ENCODE measurements around the gene SYNPO2.
"Not testable (repeated sequence)": the region's sequence is repeated elsewhere in the genome, so short reads cannot be mapped to it uniquely, and the experiment has no call there.

The SYNPO2 gene

DNA sequence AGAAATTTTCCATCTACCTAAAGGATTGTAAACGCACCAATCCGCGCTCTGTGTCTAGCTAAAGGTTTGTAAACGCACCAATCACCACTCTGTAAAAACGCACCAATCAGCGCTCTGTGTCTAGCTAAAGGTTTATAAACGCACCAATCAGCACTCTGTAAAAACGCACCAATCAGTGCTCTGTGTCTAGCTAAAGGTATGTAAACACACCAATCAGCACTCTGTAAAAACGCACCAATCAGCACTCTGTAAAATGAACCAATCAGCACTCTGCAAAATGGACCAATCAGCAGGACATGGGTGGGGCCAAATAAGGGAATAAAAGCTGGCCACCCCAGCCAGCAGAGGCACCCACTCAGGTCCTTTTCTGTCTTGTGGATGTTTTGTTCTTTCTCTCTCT, 10.1 kb upstream of the SYNPO2 start:
- not testable (repeated sequence) for DNase-seq (ENCODE audit: low read depth in 2 of 2)

DNA sequence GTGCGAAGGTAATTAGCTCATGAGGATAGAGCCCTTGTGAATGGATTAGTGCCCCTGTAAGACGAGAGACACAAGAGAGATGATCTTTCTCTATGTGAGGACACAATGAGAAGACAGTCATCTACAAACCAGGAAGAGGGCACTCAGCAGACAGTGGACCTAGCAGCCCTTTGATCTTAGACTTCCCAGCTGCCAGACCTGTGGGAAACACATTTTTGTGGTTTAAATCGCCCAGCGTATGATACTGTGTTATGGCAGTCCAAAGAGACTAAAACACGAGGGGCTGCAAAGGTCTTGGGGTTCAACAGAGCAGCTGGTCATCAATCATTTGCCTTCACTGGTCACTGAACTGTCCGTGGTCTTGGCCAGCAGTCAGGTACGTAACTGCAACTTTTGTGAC, 9.2 kb upstream of the SYNPO2 start:
- no peak for DNase-seq (ENCODE audit: low read depth in 2 of 2)

DNA sequence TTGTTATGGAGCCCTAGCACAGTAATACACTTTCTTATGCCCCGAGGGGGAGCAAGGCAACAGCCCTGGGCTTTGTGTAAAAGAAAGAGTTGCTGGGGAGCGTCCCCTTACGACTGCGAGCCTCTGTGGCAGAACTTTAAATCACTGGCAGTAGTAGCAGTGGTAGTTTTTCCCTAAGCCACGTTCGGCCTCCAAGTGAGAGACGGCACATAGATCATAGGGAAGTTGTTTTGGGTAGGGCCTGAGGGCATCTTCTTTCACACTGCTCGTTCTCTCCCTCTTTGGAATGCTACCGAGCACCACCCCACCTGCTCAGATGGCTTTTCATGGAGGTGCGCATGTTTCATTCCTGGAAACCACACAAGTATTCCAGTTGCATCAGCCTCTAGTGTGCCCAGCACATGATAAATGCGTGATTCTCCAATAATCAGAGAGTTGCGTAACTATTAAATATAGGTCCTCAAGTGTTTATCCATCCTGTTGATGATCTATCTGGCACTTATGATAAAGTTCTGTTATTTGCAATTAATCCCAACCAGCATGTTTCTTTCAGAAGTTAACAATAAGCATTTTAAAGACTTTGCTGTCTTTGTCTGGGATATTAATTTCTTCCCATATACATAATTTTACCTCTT, 7.0 kb upstream of the SYNPO2 start:
- DNase-seq (ENCODE audit: low read depth in 2 of 2): no peak

DNA sequence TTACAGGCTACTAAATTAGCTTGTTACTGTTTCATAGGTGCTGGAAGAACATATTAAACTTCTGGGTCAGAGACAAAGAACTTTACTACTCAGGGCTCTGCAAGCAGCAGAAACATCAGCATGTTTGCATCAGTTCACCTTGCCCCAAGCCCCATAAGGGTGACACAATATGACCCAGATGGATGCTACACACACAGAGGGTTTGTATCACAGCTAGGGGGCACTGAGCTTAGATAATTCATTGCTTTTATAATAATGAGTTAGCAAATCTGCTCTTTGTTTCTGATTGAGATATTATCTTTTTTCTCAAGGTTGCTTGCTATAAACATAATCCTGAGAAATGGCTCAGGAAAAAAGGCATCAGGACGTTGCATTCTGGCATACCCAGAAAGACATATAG, 4.8 kb upstream of the SYNPO2 start:
- no peak for DNase-seq (ENCODE audit: low read depth in 2 of 2)

DNA sequence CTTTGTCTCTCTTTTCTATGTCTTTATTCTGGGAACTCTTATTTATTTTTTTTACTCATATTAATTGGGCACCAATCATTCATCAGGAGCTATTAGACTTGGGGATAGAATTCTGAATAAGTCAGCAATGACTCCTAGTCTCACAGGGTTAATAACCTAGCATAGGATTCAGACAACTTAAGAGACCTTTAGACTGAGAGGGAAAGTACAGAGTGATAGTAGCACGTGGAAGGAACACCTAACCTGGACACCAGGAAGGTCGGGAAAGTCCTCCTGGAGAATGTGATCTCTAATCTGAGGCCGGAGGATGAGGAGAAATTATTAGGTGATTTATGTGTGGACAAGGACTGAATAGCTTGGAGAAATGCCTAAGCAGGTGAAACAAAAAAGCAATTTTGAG, 3.9 kb upstream of the SYNPO2 start:
- no peak for DNase-seq (ENCODE audit: low read depth in 2 of 2)

DNA sequence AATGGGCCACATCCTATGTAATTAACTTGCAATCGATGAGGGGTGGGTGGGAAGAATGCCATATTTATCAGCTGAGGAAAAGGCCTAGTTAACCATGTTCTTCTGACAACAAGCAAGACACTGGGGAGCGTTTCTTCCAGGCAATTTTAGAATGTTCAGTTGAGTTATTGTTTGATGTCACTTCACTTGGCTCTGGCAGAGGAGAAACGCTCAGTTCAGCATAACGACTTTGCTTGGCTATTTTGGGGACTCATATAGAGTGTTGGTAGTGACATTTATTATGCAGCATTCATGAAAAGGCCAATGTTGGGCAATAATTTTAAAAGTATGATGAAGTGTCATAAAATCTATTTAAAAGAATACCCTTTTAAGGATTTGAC, 648 bp downstream of the SYNPO2 start:
- no peak for DNase-seq (ENCODE audit: low read depth in 2 of 2)

DNA sequence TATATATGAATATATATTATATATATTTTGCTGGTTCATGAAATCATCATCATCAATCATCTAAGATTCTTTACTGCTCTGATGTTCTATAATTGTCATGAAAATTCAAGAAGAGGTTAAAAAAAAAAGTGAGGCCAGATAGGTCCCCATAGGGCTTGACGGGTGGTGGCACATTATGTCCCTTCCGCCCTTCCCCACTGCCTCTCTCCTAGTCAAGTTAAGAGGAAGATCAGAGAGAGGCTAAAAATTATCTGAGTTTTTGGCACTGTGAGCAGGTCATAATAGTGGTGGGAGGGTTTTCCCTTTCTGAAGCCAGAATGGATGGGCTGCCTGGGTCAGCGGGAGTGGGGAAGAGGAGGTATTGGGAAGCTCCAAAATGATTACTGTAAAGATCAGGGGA, 5.4 kb downstream of the SYNPO2 start:
- DNase-seq (ENCODE audit: low read depth in 2 of 2): no peak

DNA sequence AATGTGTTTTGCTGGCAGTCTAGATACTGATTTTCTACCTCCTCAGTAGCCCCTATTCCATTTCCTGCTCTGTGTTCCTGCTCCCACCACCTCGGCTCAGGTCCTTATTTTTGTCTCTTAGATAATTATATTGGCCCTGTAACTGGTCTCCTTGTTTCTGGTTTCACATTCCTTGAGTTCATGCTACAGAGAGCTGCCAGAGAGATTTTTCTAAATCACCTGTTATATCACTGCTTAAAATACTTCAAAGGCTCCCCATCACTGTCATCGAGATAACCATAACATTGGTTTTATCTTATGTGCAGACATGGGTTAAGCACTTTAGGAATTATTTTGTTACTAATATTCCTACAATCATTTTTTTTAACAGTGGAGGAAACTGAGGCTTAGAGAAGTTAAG, 9.6 kb downstream of the SYNPO2 start:
- DNase-seq (ENCODE audit: low read depth in 2 of 2): no peak

DNA sequence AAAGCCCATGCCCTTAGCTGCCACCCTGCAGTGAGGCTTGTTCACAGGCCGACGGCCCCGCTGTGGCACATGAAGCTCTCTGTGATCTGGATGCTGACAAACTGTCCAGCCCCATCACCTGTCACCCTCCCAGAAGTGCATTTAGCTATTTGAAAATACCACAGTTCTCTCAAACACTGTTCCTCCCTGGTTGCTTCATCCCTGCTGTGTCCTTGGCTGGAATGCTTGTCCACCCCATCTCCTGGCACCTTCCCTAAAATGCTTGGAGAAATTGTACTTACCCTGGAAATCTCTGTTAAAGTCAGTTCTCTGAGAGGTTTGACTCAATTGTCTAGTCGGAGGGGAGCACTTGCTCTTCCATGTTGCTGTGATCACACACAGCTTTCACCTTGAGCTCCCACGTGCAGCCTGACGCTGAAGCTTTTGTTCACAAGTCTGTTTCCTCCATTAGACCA, 10.1 kb downstream of the SYNPO2 start:
- DNase-seq (ENCODE audit: low read depth in 2 of 2): no peak

DNA sequence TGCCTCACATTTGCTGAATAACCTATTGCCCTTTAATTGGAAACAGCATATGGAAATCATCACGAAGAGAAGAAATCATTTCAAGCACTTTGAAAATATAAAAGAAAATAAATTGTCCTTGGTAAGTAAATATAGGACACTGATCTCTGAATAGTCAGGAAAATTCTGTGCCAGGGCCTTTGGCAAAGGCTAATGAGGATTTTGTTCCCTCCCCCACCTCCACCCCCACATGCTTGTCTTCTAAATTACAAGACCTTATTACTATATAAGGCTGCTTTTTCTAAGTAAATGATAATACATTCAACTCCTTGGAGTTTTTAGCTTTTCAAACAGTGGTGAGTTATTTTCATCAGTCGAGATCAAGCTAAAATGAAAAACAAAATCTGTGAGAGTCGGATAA, 15.8 kb downstream of the SYNPO2 start:
- DNase-seq (ENCODE audit: low read depth in 2 of 2): no peak

DNA sequence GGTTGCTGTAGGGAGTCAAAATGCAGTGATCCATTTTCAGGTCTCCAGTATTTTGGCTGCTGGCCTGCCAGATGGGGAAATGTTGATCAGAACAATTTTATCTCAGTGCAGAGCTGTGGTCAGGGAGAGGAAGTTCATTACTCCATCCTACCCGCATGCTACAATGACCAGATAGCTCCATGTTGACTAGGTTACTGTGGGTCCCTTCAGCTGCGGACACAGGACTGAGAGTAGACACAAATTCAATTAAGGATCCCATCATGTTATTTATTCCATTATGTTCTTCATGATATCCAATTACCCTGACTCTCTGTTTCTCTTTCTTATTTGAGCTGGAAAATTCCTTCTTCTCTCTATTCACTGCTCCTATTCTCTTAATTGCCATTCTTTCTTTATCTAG, 16.3 kb downstream of the SYNPO2 start:
- DNase-seq (ENCODE audit: low read depth in 2 of 2): no peak

DNA sequence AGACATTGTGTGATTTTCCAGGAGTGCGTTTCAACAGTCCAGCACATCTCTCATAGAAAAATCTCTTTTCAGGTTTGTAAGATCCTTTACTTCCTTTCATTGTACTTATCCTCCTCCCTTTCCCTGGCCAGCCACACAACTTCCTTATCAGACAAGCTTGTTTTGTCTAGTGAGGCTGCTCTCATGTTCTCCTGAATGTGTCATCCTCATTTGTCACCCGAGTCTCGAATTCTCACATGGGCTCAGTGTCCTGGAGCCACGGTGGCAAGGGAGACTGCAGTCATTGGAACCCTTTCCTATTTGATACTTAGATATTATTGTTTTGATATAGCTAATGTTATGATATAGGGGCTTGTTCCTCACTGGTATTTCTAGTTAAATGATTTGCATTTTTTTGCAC, 16.9 kb downstream of the SYNPO2 start:
- no peak for DNase-seq (ENCODE audit: low read depth in 2 of 2)

DNA sequence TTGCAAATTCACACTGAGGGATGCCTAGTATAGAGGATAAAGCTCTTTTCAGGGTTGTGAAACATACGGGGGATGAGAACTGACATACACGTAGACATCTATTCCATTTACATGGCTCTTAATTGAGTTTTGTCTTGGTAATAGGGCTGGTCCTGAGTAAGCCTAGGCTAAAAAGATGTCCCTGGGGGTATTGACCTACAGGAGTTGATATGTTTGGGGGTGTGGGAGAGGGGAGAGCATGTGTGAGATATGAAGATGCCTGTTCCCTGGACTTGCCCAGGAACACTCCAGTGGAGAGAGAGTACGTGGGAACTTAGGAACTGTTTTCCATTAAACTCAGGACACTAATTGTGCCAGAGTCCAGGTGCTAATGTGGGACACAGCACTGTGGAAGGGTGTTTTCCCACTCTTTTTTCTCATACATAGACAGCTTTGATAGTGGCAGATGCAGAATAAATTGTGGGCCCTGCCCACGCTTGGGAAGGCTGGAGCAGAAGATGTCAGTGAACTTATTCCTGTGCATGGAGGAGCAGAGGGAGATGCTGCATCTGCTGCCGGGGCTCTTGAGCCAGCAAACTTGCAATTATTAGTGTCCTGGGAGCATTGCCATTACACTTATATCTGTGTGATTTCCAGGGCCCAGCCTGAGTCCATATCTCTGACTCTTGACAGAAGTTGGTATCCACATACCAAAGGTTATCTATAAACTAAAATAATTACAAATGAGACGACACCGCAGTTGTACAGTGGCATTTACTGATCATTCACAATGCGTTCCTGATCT, 20.7 kb downstream of the SYNPO2 start:
- DNase-seq (ENCODE audit: low read depth in 2 of 2): no peak

DNA sequence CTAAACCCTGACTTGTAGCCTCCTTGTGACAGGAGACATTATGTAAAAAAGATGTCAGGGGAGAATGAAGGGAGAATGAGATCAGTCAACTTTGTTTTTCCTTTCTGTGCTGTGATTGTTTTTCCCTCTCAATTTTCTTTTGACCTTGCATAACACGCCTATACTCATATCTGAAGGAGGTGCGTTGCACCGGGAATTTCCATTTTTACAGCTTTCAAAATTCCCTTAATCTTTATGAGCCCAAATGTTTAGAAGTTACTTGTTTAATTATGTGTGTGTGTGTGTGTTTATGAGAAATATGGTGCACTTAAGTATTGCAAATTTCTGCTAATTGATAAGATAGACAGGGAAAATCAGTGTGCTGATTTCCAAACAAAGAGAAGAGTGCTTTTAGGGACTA, 21.6 kb downstream of the SYNPO2 start:
- no peak for DNase-seq (ENCODE audit: low read depth in 2 of 2)

DNA sequence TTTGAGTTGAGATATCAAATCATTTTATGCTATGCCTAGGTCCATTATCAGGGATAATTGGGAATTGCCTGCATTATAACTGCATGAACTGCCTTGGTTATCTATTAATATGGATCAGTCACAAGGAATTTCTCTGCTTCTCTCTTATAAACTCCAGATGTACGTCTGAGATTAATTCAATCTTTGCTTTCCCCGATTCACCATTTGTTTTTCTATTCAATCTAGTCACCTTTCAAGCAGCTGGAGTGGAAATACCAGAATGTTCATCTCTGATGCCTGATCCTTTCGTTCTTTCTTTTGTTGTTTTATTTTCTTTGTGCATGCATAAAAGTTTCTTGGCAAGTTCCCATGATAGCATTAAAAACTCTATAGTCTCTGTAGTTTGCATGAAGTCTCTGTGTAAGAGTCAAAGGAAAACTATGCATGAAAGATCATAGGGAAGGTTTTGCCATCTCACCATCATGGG, 22.6 kb downstream of the SYNPO2 start:
- DNase-seq (ENCODE audit: low read depth in 2 of 2): no peak

DNA sequence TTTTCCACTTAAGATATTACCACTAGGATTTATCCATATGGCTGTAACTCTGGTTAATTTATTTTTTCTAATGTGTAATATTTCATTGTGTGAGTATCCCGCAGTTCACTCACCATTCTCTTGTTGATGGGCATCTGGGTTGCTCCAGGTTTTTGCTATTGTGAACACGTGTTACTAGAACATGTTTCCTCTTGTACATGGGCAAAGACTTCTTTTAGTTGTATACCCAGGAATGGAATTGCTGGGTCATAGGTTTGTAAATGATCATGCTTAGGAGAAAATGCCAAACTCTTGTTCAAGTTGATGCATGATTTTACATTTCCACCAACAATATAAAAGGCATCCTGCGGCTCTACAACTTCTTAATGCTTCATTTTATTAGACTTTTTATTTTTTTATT, 26.8 kb downstream of the SYNPO2 start:
- no peak for DNase-seq (ENCODE audit: low read depth in 2 of 2)

DNA sequence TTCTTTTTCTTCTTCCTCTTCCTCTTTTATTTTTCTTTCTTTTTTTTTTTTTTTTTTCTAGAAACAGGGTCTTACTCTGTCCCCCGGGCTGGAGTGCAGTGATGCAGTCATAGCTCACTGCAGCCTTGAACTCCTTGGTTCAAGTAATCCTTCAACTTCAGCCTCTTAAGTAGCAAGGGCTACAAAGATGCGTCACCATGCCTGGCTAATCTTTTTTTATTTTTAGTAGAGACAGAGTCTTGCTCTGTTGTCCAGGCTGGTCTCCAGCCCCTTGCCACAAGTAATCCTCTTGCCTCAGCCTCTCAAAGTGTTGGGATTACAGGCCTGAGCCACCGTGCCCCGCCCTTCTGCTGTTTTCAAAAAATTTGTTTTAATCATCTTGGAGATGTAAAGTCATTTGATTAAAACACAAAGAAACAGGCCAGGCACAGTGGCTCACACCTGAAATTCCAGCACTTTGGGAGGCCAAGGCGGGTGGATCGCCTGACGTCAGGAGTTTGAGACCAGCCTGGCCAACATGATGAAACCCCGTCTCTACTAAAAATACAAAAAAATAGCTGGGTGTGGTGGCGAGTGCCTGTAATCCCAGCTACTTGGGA, 28.1 kb downstream of the SYNPO2 start:
- no peak for DNase-seq (ENCODE audit: low read depth in 2 of 2)

DNA sequence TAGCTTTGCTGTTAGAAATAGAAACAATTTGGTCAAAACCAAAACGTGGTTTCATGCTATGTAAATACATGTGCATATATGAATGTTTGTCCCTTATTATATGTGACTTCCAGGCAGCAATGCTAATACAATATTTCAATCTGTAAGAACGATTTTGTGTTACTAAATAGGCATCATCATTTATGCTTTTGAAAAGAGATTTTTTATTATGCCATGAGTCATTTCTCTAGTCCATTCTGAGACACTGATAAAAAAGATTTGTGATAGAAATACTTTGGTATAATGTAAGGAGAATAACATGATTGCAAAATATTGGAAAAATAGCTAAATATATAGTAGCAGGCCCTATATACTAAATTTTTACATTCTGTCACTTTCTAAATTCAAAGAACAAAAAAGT, 28.9 kb downstream of the SYNPO2 start:
- DNase-seq (ENCODE audit: low read depth in 2 of 2): no peak

DNA sequence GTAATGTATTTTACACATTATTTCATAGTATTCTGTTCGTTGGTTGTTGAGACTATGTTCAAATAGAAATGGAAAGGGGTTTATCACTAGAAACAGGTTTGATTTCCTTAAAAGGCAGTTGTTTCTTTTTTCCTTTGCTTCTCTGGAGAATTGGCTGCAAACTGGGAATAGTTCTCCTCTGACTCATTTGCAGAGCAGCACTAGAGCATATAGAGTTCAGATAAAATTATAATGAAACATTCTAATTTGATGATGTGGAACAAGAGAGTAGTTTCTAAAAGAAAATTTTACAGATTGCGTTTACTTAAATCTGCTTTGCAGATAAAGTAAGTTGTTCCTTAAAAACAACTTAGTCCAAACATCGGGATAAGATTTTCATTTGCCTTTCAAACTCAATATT, 29.7 kb downstream of the SYNPO2 start:
- no peak for DNase-seq (ENCODE audit: low read depth in 2 of 2)

DNA sequence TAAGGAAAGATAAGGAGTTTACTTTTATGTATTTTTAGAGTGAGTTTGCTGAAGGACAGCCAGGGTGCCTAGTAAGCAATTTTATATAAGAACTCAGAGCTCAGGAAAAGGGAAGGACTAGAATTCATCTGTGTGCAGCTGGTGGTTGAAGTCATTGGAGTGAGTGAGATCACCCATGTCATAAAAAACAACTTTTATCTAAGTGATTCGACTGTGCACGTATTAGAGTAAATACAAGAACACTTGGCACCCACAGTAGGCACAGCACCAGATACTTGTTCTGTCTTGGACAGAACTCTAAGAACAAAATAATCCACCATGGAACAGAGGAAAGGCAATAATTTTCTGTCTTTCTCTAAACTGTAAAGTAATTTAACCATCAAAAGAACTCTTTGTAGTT, 31.6 kb downstream of the SYNPO2 start:
- DNase-seq (ENCODE audit: low read depth in 2 of 2): no peak

DNA sequence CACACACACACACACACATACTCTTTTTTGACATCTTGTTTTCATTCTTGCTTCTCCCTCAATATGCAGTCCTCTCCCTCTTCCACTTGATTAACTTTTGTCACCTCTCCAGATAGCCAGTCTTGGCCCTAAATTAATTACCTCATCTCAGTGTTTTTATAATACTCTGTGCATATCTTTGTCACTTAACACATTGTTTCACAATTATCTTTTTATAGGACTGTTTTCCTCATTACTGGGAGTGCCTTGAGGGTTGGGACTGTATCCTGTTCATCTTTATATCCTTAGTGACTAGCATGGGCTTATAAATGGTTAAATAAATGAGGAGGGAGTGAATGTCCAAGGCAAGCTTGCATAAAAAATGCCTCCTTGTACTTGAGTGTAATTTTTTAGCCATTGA, 33.1 kb downstream of the SYNPO2 start:
- no peak for DNase-seq (ENCODE audit: low read depth in 2 of 2)

DNA sequence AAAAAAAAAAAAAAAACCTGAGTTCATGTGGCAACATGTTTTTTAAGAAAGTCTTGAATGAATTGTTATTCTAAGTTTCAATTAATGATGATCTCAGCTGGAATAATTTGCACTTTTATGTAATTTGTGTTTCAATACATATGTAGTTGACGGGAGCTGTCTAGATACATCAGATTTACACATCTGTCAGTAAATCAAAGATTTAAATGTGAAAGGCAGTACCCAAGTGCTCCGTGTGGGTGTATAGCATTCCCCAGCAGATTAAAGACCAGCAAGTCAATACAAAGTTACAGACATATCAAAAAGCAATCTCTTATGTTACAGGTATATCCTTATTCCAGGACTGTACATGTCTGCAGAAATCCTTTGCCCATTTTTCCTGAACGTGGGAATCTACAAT, 35.2 kb downstream of the SYNPO2 start:
- no peak for DNase-seq (ENCODE audit: low read depth in 2 of 2)

DNA sequence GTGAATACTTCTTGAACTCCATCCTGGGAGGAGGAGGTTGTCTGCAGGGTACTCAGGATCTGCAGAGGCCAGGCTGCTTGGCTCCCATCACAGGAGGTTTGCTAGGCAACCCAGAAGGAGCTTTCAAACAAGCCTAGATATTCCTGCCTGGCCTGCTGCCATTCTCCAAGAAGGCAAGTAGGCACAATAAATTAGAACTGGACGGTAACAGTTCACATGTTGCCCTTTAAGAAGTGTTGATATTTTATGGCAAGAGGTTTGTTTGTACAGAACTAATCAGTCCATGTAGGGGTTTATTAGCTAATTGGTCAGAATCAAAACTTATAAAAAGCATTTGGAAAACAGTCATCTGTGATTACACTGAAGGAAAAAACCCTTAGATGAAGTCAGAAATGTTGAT, 39.3 kb downstream of the SYNPO2 start:
- DNase-seq (ENCODE audit: low read depth in 2 of 2): no peak

Data from stimulated activated CD8-positive, alpha-beta memory T cell treated with anti-CD3 and anti-CD28 coated beads, Interleukin-2, amount 100 ng/mL, for 48 hours (primary cell).